Inflammatory macrophage (primary cell): ENCODE results near the gene CNGB1.
A peak's percentile ranks its signal among the peaks of the same experiment; 100 is the strongest.
"Not testable (repeated sequence)": the region's sequence is repeated elsewhere in the genome, so short reads cannot be mapped to it uniquely, and the experiment has no call there.

Source experiments
- DNase-seq, 2 donors: peaks; one replicate each; pipeline ENCODE4 v3.0.0-alpha.2; 2020 to 2022
- total RNA-seq, 18 experiments: gene quantifications; one replicate each; lab custom pipeline; 2026; ENCODE audit warnings: mixed read lengths in 6 of 18, inconsistent platforms in 2 of 18; lab: John Stamatoyannopoulos, UW

The CNGB1 gene
- 0 to 0.37 (median 0.04) reads per million in 18 experiments for total RNA-seq

GRCh38 chr16:57970970-57971369 is at the start of gene CNGB1:
Gene CNGB1, minus strand, starts transcription at chr16:57971128. Its CDS starts 3,842 bp downstream, at chr16:57967286.
- DNase-seq, result no peak

GRCh38 chr16:58019866-58020538 is 49.1 kb upstream of the CNGB1 start:
- DNase-seq, result no peak

GRCh38 chr16:58018803-58019202 is 47.9 kb upstream of the CNGB1 start:
- no peak for DNase-seq

- DNase-seq, result no peak
These were observed 46.0 kb upstream of the CNGB1 start for GRCh38 chr16:58016840-58017446.

GRCh38 chr16:58013201-58013956 is 42.5 kb upstream of the CNGB1 start:
- no peak for DNase-seq

GRCh38 chr16:58012481-58012880 is 41.6 kb upstream of the CNGB1 start:
- DNase-seq, result no peak

GRCh38 chr16:58011652-58012051 is 40.7 kb upstream of the CNGB1 start:
- DNase-seq, result no peak

- no peak for DNase-seq
These were observed 40.0 kb upstream of the CNGB1 start for GRCh38 chr16:58010886-58011285.

- DNase-seq, result no peak
These were observed 39.0 kb upstream of the CNGB1 start for GRCh38 chr16:58009856-58010416.

- not testable (repeated sequence) for DNase-seq
These were observed 33.8 kb upstream of the CNGB1 start for GRCh38 chr16:58004736-58005135.

- no peak for DNase-seq
These were observed 32.0 kb upstream of the CNGB1 start for GRCh38 chr16:58002936-58003335.

GRCh38 chr16:58002416-58002800 is 31.5 kb upstream of the CNGB1 start:
- DNase-seq, result no peak

GRCh38 chr16:58001781-58002415 is 31.0 kb upstream of the CNGB1 start:
- no peak for DNase-seq

GRCh38 chr16:58000706-58001676 is 30.1 kb upstream of the CNGB1 start, which contains the start of gene USB1:
Gene USB1, plus strand, starts transcription at chr16:58001407. Its CDS starts 77 bp downstream, at chr16:58001484.
- peak; percentile 83 to 86 for DNase-seq

GRCh38 chr16:57999971-58000705 is 29.2 kb upstream of the CNGB1 start, which contains the start of gene ZNF319:
Gene ZNF319, minus strand, starts transcription at chr16:58000672. Its CDS starts 2,407 bp downstream, at chr16:57998265.
- no peak for DNase-seq

- DNase-seq, result peak; percentile 51 to 54
These were observed 28.5 kb upstream of the CNGB1 start for GRCh38 chr16:57999366-57999970.

GRCh38 chr16:57998992-57999365 is 28.1 kb upstream of the CNGB1 start:
- DNase-seq, result peak; percentile 12 to 34

- DNase-seq, result peak; percentile 39 to 48
These were observed 27.6 kb upstream of the CNGB1 start for GRCh38 chr16:57998486-57998885.

- DNase-seq, result no peak
These were observed 26.8 kb upstream of the CNGB1 start for GRCh38 chr16:57997528-57998265.

- DNase-seq, result no peak
These were observed 26.2 kb upstream of the CNGB1 start for GRCh38 chr16:57997176-57997527.
